K562 (cell line): Measurements from ENCODE around the gene CSE1L. TPM values are rescaled to one million over a fixed set of nuclear protein-coding genes. Genes with fewer than 3 reads are reported as not detected.

ENCODE experiments used
- ATAC-seq: fragments of 200-7000 bp; cut with Tn5 transposase; 3 replicates; pipeline ENCODE4 v1.9.1; 2020; ENCODE audit warnings: moderate library complexity
- BruUV-seq: library from RNA; stranded (reverse); fragments of 400-500 nt; replicated peaks from 2 replicates; lab custom pipeline; 2021; lab: Mats Ljungman, UMichigan
- CTCF ChIA-PET: fragments of 300-600 bp; formaldehyde crosslinking; extraction: SDS; loops from one replicate; lab custom pipeline; 2021; ENCODE audit warnings: low intra/inter-chr PET ratio; lab: Yijun Ruan, JAX
- POLR2A ChIA-PET: fragments of 300-600, 350-650 bp; sonication (Branson Sonifier 250); formaldehyde crosslinking; extraction: SDS; loops from one replicate; lab custom pipeline; 2021; ENCODE audit warnings: antibody characterized with exemption, inconsistent platforms; lab: Yijun Ruan, JAX
- DNase-seq, 4 experiments: peaks; one replicate each; pipeline versions ENCODE4 v3.0.0 to v3.0.0-alpha.2; 2011 to 2018; ENCODE audit warnings: low spot score in 3 of 4, mixed read lengths in 3 of 4; ENCODE audit errors: extremely low read depth in 1 of 4
- FAIRE-seq: peaks from 2 replicates; lab custom pipeline; 2011; peaks lifted over from hg19 to GRCh38; lab: Jason Lieb, UNC
- H2AFZ ChIP-seq: 2 replicates; pipeline ENCODE4 v1.6.0; 2011; ENCODE audit warnings: low read depth, low read length, control low read depth, inconsistent platforms
- H3K27ac ChIP-seq: fragments of 200-600 bp; 3 replicates; pipeline ENCODE4 v1.8.0; 2011; ENCODE audit warnings: low read depth, mild to moderate bottlenecking, control low read depth, inconsistent platforms, low read length, moderate library complexity, mixed read lengths; ENCODE audit errors: extremely low read depth
- H3K27me3 ChIP-seq, 2 experiments: fragments of 300-600 bp in 1 of 2; 2 replicates in 1 of 2; 3 replicates in 1 of 2; pipeline versions ENCODE4 v1.6.0 to v1.8.0; 2011; ENCODE audit warnings: inconsistent platforms in 2 of 2, low read length in 2 of 2, mild to moderate bottlenecking in 1 of 2, mixed read lengths in 1 of 2, moderate library complexity in 1 of 2; ENCODE audit not compliant: control insufficient read depth in 2 of 2, insufficient read depth in 2 of 2
- H3K36me3 ChIP-seq: fragments of 300-600 bp; 3 replicates; pipeline ENCODE4 v1.8.0; 2011; ENCODE audit warnings: mild to moderate bottlenecking, low read length, inconsistent platforms; ENCODE audit not compliant: control insufficient read depth, insufficient read depth
- H3K4me1 ChIP-seq, 2 experiments: fragments of 200-600 bp in 1 of 2; replicated peaks in 1 of 2; 2 replicates in 1 of 2; 3 replicates in 1 of 2; pipeline versions ENCODE4 v1.5.1 to v1.8.0; 2011; ENCODE audit warnings: inconsistent platforms in 2 of 2, low read length in 2 of 2, mild to moderate bottlenecking in 1 of 2, mixed read lengths in 1 of 2, moderate library complexity in 1 of 2; ENCODE audit not compliant: control insufficient read depth in 2 of 2, insufficient read depth in 2 of 2
- H3K4me2 ChIP-seq: 2 replicates; pipeline ENCODE4 v1.6.1; 2011; ENCODE audit warnings: low read length, control low read depth, inconsistent platforms, mixed read lengths; ENCODE audit not compliant: insufficient read depth
- H3K4me3 ChIP-seq: fragments of 200-600 bp; sonication (generic), shearing (Covaris generic); 2 replicates; pipeline ENCODE4 v1.5.1; 2016; ENCODE audit warnings: control low read depth, inconsistent platforms
- H3K79me2 ChIP-seq: fragments of 200-600 bp; 3 replicates; pipeline ENCODE4 v1.8.0; 2011; ENCODE audit warnings: low read length, inconsistent platforms; ENCODE audit not compliant: control insufficient read depth, insufficient read depth
- H3K9ac ChIP-seq, 2 experiments: 2 replicates each; pipeline versions ENCODE4 v1.6.0 to v1.6.1; 2011; ENCODE audit warnings: low read depth in 2 of 2, low read length in 2 of 2, control low read depth in 1 of 2, inconsistent platforms in 1 of 2, mild to moderate bottlenecking in 1 of 2, mixed read lengths in 1 of 2; ENCODE audit not compliant: insufficient read depth in 1 of 2
- H3K9me1 ChIP-seq: one replicate; pipeline ENCODE4 v1.6.0; 2011; ENCODE audit warnings: inconsistent platforms, mild to moderate bottlenecking, low read length, moderate library complexity; ENCODE audit not compliant: control insufficient read depth, insufficient read depth
- H3K9me3 ChIP-seq: replicated peaks from 2 replicates; pipeline ENCODE4 v1.5.1; 2011; ENCODE audit warnings: low read depth, low read length, inconsistent platforms; ENCODE audit not compliant: control insufficient read depth, insufficient read depth
- H4K20me1 ChIP-seq: replicated peaks from 2 replicates; pipeline ENCODE4 v1.6.1; 2011; ENCODE audit warnings: low read length, inconsistent platforms, mixed read lengths; ENCODE audit not compliant: control insufficient read depth, insufficient read depth
- CHCHD3 ChIP-seq: fragments of 250-450 bp; sonication (Bioruptor Pico); IDR thresholded peaks from 2 replicates; pipeline ENCODE4 v2.1.2; 2022; ENCODE audit warnings: mild to moderate bottlenecking
- KDM5B ChIP-seq: fragments of 200-600 bp; sonication (generic); IDR thresholded peaks from 2 replicates; pipeline ENCODE4 v1.6.1; 2012; ENCODE audit warnings: low read depth, mild to moderate bottlenecking, moderate library complexity, low read length, control low read depth, inconsistent platforms; ENCODE audit not compliant: insufficient replicate concordance
- MAFF ChIP-seq: IDR thresholded peaks from 2 replicates; pipeline ENCODE4 v1.6.1; 2012; ENCODE audit warnings: low read length, improper control_type of control experiment
- POLR2A ChIP-seq: fragments of 450-650 bp; conservative IDR thresholded peaks from 2 replicates; pipeline ENCODE4 v1.6.1; 2016
- POLR2B ChIP-seq: fragments of 450-650 bp; IDR thresholded peaks from 2 replicates; pipeline ENCODE4 v1.6.1; 2018; ENCODE audit warnings: low read depth; ENCODE audit not compliant: partially characterized antibody
- PTRF ChIP-seq: fragments of 450-650 bp; IDR thresholded peaks from 2 replicates; pipeline ENCODE4 v1.6.1; 2016; ENCODE audit warnings: mild to moderate bottlenecking, missing genetic modification characterization, missing compliant biosample characterization
- RBM14 ChIP-seq: fragments of 200-400 bp; formaldehyde crosslinking; IDR thresholded peaks from 2 replicates; pipeline ENCODE4 v1.6.1; 2018; ENCODE audit warnings: low read depth, mild to moderate bottlenecking, low read length, moderate library complexity, borderline replicate concordance; ENCODE audit not compliant: insufficient read depth
- WGBS: fragments of 100-300 bp; shearing (Covaris generic); methylation state at CpG from one replicate; pipeline ENCODE4 v1.1.6; 2016; ENCODE audit warnings: low coverage, mixed read lengths; ENCODE audit not compliant: insufficient coverage; ENCODE audit errors: missing lambda C conversion rate; 5-methylcytosine and 5-hydroxymethylcytosine counted together
- in situ Hi-C: fragments of 300-500 bp; cut with MboI; formaldehyde crosslinking; loops from 4 replicates; pipeline ENCODE4 v1.15.0; 2018; ENCODE audit warnings: inconsistent platforms, mixed read lengths
- intact Hi-C: fragments of 100-400 bp; cut with micrococcal nuclease; formaldehyde crosslinking; loops from 2 replicates; pipeline ENCODE4 v1.14.2; 2022
- polyA plus RNA-seq, 8 experiments: library from polyadenylated mRNA; depleted of rRNA in 4 of 8; stranded (reverse) in 5 of 8; unstranded in 3 of 8; fragments of >200 nt; fragmentation: Nextera tagmentation in 2 of 8; fragmentation: Illumina TruSeq in 1 of 8; extraction: Ambion mirVana in 2 of 8; extraction: Trizol in 1 of 8; gene quantifications; 2 replicates each; pipeline versions ENCODE4 v1.2.1 to v1.2.3, GENCODE V29; 2011 to 2014; ENCODE audit warnings: inconsistent platforms in 1 of 8, missing spikeins in 1 of 8
- total RNA-seq, 7 experiments: library from RNA; depleted of rRNA in 6 of 7; stranded (reverse); fragments of >200 nt in 6 of 7; fragmentation: Illumina TruSeq in 2 of 7; extraction: Trizol in 2 of 7; gene quantifications; 2 replicates each; pipeline versions ENCODE4 v1.2.1 to v1.2.3, GENCODE V29; 2011 to 2021; ENCODE audit warnings: low replicate concordance in 1 of 7

The CSE1L gene
- total and polyA plus RNA-seq, 9 of the 15 experiments (the other 6 are each of a cell fraction or from before 2014, with no cell fraction given) = 138 to 280 (median 209) TPM

DNA sequence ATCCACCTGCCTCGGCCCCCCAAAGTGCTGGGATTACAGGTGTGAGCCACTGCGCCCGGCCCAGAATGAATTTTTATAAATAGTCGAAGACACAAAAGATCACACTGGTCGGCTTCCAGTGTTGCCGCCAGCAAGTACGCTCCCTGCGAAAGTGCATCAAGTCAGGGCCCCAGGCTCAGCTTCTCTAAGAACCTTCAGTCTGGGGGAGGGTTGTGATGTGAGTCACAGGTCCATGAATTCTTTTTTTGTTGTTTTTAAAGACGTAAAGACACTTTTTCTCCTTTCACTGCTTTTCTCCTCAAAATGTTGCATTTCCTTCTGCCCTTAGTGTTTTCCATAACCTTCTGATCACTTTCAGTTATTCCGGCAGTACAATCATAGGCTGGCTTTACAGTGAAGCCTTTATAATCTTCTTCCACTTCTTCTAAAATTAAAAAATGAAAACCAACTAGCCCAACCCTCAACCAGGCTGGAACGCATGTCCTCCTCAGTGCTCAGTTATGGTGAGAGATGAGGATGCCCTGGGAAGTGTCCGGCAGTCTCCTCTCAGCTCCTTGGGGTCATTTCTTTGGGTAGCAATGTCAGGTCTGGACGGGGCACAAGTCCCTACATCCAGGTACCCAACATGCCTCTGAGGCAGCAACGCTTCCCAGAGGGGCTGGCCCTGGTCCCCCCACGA is 66.6 kb downstream of the CSE1L start:
- H3K9me1 ChIP-seq = no peaks in the 10 kb centered on the region
- H4K20me1 ChIP-seq = no peaks in the 10 kb centered on the region
- H3K4me2 ChIP-seq = no peak overlapping the region
- H3K4me1 ChIP-seq = no peaks in the 10 kb centered on the region
- intact Hi-C loops = no loop called here
- H3K36me3 ChIP-seq = peaks cover 51% of the 10 kb centered on the region
- H3K27me3 ChIP-seq = no peaks in the 10 kb centered on the region
- no peak overlapping the region for H2AFZ ChIP-seq
- POLR2A ChIA-PET = interaction anchor here (0.5 to 1.4 kb wide), 4 partner anchors 9 to 153 kb away, joined by 3 to 4 read pairs (median 3); no protein-coding TSS in a partner anchor
- no peak overlapping the region for H3K4me3 ChIP-seq
- H3K27ac ChIP-seq = no peak overlapping the region
- FAIRE-seq (no peak), ATAC-seq (no peak), DNase-seq (no peak)
- CTCF ChIA-PET = no interaction called here
- H3K9me3 ChIP-seq = no peaks in the 10 kb centered on the region
- no peak overlapping the region for H3K9ac ChIP-seq
- BruUV-seq = no TSS peak
- in situ Hi-C loops = no loop called here
- no peaks in the 10 kb centered on the region for H3K79me2 ChIP-seq
- TF ChIP-seq POLR2A = 0 out of 2 replicates have a peak, but pooled peaks have one; percentile 4
- TF ChIP-seq POLR2B = no peak
- TF ChIP-seq PTRF (tag) = no peak
- WGBS = 94% methylated on average over 14 of the region's 15 CpGs

DNA sequence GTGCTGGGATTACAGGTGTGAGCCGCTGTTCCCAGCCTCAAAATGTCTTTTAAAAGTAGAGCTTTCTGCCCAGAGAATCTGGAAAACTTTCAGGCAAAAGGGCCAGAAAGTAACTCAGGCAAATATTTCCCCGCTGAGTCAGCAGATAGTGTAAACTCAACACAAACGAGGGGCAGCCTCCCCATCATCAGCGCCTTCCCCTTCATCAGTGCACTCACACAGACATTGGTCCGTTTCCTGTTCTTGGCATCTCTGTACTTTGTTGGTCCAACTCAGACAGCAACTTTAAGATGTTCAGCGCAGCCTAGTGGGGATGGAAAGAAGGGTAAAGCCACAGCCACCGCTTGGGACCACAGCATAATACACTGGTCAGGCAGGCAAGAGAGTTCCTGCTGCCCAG is 69.5 kb downstream of the CSE1L start:
- in situ Hi-C loops (no loop called here), intact Hi-C loops (no loop called here)
- Histone ChIP-seq H3K4me1 (no peaks in the 10 kb centered on the region), H3K27me3 (no peaks in the 10 kb centered on the region), H3K4me2 (no peak overlapping the region), H2AFZ (no peak overlapping the region), H3K9me1 (no peaks in the 10 kb centered on the region), H3K79me2 (no peaks in the 10 kb centered on the region; the same call in 2 of the 3 replicates), H3K9ac (no peak overlapping the region), H3K4me3 (no peak overlapping the region), H4K20me1 (no peaks in the 10 kb centered on the region), H3K36me3 (peaks cover 79% of the 10 kb centered on the region), H3K27ac (no peak overlapping the region), H3K9me3 (no peaks in the 10 kb centered on the region)
- WGBS = 88% methylated on average over 7 of the region's 7 CpGs
- BruUV-seq = no TSS peak
- ChIA-PET CTCF (no interaction called here), POLR2A (interaction anchor here (0.6 kb wide), 1 partner anchor 163 kb away, joined by 4 read pairs; no protein-coding TSS in a partner anchor)
- no peak for FAIRE-seq
- no peak; the same call in 2 of the 3 replicates for ATAC-seq
- no peak for DNase-seq
- TF ChIP-seq CHCHD3 (CRISPR knock-in tag) = no peak
- TF ChIP-seq KDM5B = no peak
- no peak for TF ChIP-seq RBM14
- peak; percentile 88 for TF ChIP-seq MAFF
